Measurements from ENCODE around the gene CCDC57.

The CCDC57 gene

DNA sequence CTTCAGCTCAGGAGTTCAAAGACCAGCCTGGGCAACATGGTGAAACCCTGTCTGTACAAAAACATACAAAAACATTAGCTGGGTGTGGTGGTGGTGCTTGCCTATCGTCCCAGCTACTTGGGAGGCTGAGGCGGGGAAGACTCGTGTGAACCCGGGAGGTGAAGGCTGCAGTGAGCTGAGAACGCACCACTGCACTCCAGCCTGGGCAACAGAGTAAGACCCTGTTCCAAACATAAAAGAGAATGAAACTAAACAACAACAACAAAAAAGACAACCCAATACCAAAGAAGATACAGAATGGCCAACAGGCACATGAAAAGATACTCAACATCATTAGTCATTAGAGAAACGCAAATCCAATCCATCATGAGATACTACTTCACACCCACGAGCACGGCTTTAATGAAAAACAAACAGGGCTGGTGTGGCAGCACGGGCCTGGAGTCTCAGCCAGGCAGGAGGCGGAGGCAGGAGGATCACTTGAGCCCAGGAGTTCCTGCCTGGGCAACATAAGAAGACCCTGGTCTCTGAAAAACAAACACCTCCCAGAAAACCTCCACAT, 8.8 kb upstream of the CCDC57 start:
- Histone ChIP-seq H3K27me3 (replicated peaks) (no peaks in the 10 kb centered on the region), H3K4me3 (ENCODE audit: low read depth, low read length) (no peak overlapping the region), H3K36me3 (replicated peaks) (no peaks in the 10 kb centered on the region), H3K27ac (no peak overlapping the region)
- no peak for DNase-seq
- in situ Hi-C loops (cut with HindIII; ENCODE audit: low pct_ligation_motif_present, low sequenced_read_pairs) = no loop called here
- TF ChIP-seq, protein P1, sequence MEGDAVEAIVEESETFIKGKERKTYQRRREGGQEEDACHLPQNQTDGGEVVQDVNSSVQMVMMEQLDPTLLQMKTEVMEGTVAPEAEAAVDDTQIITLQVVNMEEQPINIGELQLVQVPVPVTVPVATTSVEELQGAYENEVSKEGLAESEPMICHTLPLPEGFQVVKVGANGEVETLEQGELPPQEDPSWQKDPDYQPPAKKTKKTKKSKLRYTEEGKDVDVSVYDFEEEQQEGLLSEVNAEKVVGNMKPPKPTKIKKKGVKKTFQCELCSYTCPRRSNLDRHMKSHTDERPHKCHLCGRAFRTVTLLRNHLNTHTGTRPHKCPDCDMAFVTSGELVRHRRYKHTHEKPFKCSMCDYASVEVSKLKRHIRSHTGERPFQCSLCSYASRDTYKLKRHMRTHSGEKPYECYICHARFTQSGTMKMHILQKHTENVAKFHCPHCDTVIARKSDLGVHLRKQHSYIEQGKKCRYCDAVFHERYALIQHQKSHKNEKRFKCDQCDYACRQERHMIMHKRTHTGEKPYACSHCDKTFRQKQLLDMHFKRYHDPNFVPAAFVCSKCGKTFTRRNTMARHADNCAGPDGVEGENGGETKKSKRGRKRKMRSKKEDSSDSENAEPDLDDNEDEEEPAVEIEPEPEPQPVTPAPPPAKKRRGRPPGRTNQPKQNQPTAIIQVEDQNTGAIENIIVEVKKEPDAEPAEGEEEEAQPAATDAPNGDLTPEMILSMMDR (IDR thresholded peaks at IDR 0.05; ENCODE audit: low read depth, low read length, missing control alignments) = no peak

DNA sequence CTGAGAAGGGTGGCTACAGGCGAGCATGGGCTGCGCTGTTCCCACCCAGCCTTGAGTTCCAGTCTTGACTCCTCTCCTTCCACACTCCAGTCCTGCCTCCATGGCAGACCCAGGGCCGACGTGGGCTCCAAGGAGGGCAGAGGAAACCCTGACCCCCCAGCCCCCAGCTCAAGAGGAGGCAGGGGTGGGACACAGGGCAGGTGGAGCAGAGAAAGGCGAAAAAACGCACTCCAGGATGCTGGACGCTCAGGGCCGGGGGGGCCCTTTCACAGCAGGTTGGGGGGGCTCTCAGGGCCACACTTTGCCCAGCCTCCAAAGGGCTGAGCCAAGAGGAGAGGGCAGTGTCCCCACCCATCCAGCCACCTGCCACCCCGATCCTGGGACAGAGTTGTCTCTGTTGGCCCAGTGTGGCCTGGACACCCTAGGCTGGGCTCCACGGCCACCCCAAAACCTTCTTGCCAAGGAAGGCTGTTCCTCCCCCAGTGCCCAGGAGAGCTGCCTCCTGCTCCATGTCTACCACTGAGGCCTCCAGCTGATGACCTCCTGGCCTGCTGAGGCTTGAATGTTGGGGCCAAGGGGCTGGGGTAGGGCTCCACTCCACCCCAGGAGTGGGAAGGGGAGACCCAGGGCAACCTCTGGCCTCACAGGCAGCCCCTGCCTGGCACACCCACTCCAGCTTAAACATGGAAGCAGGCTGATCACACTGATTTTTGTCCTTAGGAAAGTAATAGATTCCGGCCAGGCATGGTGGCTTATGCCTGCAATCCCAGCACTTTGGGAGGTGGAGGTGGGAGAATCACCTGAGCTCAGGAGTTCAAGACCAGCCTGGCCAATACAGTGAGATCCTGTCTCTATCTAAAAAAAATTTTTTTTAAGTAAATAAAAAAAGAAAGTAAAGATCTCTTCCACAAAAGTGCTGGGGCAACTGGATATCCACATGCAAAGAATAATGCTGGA, 7.4 kb upstream of the CCDC57 start:
- in situ Hi-C loops (cut with HindIII; ENCODE audit: low pct_ligation_motif_present, low sequenced_read_pairs) = no loop called here
- Histone ChIP-seq H3K27me3 (replicated peaks) (no peaks in the 10 kb centered on the region), H3K36me3 (replicated peaks) (no peaks in the 10 kb centered on the region), H3K27ac (no peak overlapping the region), H3K4me3 (ENCODE audit: low read depth, low read length) (no peak overlapping the region)
- DNase-seq = no peak
- TF ChIP-seq, protein P1 (IDR thresholded peaks at IDR 0.05; ENCODE audit: low read depth, low read length, missing control alignments) = no peak

DNA sequence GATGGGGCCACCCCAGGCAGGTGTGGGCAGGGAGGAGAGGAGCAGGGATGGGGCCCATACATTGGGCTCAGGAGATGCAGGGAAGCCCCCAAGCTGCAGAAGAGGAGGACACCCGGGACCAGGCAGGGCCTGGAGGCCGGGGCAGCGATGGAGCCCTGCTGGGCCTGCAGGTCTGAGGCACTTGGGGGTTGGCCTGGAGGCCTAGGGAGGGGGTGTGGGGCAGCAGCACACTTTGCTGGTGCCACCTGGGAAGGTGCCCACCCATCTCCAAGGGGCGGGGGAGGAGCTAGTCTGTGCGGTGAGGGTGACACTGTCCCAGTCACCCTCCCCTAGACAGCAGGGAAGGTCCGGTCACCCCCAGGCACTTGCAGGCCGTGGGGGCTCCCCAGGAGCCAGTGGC, 6.4 kb upstream of the CCDC57 start:
- TF ChIP-seq, protein P1 (IDR thresholded peaks at IDR 0.05; ENCODE audit: low read depth, low read length, missing control alignments) = no peak
- Histone ChIP-seq H3K36me3 (replicated peaks) (no peaks in the 10 kb centered on the region), H3K4me3 (ENCODE audit: low read depth, low read length) (no peak overlapping the region), H3K27ac (no peak overlapping the region), H3K27me3 (replicated peaks) (no peaks in the 10 kb centered on the region)
- in situ Hi-C loops (cut with HindIII; ENCODE audit: low pct_ligation_motif_present, low sequenced_read_pairs) = no loop called here
- no peak for DNase-seq

DNA sequence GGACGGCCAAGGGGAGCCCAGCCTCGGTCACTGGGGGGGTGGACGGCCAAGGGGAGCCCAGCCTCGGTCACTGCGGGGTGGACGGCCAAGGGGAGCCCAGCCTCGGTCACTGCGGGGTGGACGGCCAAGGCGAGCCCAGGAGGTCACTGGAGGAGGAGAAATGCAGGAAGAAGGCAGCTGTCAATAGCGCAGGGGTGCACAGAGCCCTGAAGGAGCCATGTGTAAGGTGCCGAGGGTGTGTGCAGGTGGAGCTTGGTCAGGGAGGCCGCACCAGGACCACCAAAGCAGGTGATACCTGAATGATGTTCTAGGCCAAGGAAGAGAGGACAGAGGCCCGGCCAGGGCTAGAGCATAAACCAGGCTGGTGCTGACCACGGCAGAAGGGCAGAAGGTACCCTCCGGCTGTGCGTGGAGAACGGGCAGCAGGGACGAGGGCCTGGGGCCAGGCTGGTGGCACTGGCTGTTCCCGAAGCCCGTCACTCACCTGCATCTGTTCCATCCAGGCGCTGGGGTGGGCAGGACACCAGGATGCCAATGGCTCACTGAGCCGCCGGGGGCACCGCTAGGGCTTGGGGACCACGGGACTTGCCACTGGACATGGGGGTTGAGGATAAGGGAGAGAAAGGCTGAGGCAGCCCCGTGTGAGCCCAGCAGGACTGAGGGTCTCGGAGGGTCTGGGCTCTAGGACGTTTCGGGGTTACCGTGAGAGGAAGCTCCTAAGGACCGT, 5.9 kb upstream of the CCDC57 start:
- Histone ChIP-seq H3K27me3 (replicated peaks) (no peaks in the 10 kb centered on the region), H3K27ac (no peak overlapping the region), H3K36me3 (replicated peaks) (no peaks in the 10 kb centered on the region), H3K4me3 (ENCODE audit: low read depth, low read length) (no peak overlapping the region)
- DNase-seq = no peak
- TF ChIP-seq, protein P1 (IDR thresholded peaks at IDR 0.05; ENCODE audit: low read depth, low read length, missing control alignments) = no peak
- in situ Hi-C loops (cut with HindIII; ENCODE audit: low pct_ligation_motif_present, low sequenced_read_pairs) = no loop called here

DNA sequence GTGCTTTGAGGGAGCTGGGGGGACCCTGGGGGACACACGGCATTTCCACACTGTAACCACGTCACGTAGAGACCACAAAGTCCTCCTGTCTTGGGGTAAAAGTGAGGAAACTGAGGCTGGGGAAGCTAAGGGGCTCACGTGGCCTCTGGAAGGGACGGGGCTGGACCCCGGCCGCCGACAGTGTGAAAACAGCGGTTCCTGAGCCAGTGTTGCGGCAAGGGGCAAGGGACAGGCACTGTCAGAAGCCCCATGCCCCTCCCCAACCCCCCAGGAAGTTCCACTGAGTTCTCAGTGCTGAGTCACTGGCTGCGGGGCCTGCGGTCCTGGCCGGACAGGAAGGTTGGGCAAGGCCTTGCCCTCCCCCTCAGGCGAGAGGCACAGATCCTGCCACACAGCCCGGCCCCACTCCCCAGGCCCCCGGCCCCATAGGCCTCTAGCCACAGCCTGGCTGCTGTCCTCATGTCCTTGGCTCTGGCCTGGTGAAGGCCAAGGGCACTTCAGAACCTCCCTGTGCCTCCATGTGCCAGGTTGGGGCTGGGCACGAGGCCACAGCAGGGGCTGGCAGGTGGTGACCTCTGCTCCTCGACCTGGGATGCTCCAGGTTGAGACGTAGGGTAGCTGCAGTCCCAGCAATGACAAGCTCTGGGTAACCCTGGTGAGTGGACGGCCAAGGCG, 5.0 kb upstream of the CCDC57 start:
- Histone ChIP-seq H3K4me3 (ENCODE audit: low read depth, low read length) (no peak overlapping the region), H3K27me3 (replicated peaks) (no peaks in the 10 kb centered on the region), H3K36me3 (replicated peaks) (no peaks in the 10 kb centered on the region), H3K27ac (peak overlapping the region; percentile 79)
- in situ Hi-C loops (cut with HindIII; ENCODE audit: low pct_ligation_motif_present, low sequenced_read_pairs) = no loop called here
- TF ChIP-seq, protein P1 (IDR thresholded peaks at IDR 0.05; ENCODE audit: low read depth, low read length, missing control alignments) = no peak
- DNase-seq = peak; percentile 77
